HCT116 (cell line): Measurements from ENCODE around the gene CLEC17A. TPM values are rescaled to one million over a fixed set of nuclear protein-coding genes. Genes with fewer than 3 reads are reported as not detected.

Experiments
- ATAC-seq: fragments of 200-7000 bp; cut with Tn5 transposase; 2 replicates; pipeline ENCODE4 v1.9.1; 2020; ENCODE audit warnings: mild to moderate bottlenecking, moderate library complexity
- BruUV-seq: library from RNA; stranded (reverse); fragments of 400-500 nt; replicated peaks from 2 replicates; lab custom pipeline; 2021; lab: Mats Ljungman, UMichigan
- CTCF ChIA-PET: fragments of 300-600 bp; sonication (Branson Sonifier 250); formaldehyde crosslinking; loops from one replicate; lab custom pipeline; 2021; ENCODE audit warnings: antibody characterized with exemption; lab: Charles Lee
- POLR2A ChIA-PET: fragments of 300-600, 350-600 bp; sonication (Branson Sonifier 250); formaldehyde crosslinking; loops from one replicate; lab custom pipeline; 2021; ENCODE audit warnings: antibody characterized with exemption; lab: Charles Lee
- RAD21 ChIA-PET, 2 experiments: fragments of 300-600 bp; sonication (Branson Sonifier 250); formaldehyde crosslinking; loops; one replicate each; lab custom pipeline; 2023; ENCODE audit warnings: low total read pairs in 2 of 2; ENCODE audit not compliant: uncharacterized antibody in 2 of 2, unreplicated experiment in 2 of 2, low non-redundant PET in 1 of 2; lab: Charles Lee
- DNase-seq: peaks from one replicate; pipeline ENCODE4 v3.0.0-alpha.2; 2010; ENCODE audit warnings: low read depth, low spot score
- H2AFZ ChIP-seq: fragments of 200-600 bp; shearing (Covaris generic), sonication (generic); 2 replicates; pipeline ENCODE4 v1.6.1; 2017; ENCODE audit warnings: low read depth, mixed run types, mixed read lengths, antibody characterized with exemption, low read length; ENCODE audit not compliant: poor library complexity, severe bottlenecking
- H3K27ac ChIP-seq: 2 replicates; pipeline ENCODE4 v1.5.1; 2012; ENCODE audit warnings: low read depth, low read length
- H3K27me3 ChIP-seq: fragments of 200-600 bp; sonication (generic); 2 replicates; pipeline ENCODE4 v1.6.1; 2016; ENCODE audit warnings: mixed run types, low read length, mixed read lengths; ENCODE audit not compliant: insufficient read depth
- H3K36me3 ChIP-seq, 2 experiments: fragments of 200-500 bp in 1 of 2; fragments of 200-600 bp in 1 of 2; sonication (Bioruptor generic) in 1 of 2; sonication (generic) in 1 of 2; 2 replicates each; pipeline versions ENCODE4 v1.5.1 to v1.6.1; 2014 to 2016; ENCODE audit warnings: low read length in 2 of 2, inconsistent platforms in 1 of 2, mixed read lengths in 1 of 2, mixed run types in 1 of 2; ENCODE audit not compliant: insufficient read depth in 2 of 2, control insufficient read depth in 1 of 2
- H3K4me1 ChIP-seq, 2 experiments: fragments of 200-600 bp in 1 of 2; sonication (generic) in 1 of 2; 2 replicates each; pipeline versions ENCODE4 v1.5.1 to v1.6.1; 2012 to 2017; ENCODE audit warnings: low read length in 2 of 2, inconsistent platforms in 1 of 2, mild to moderate bottlenecking in 1 of 2, mixed read lengths in 1 of 2, mixed run types in 1 of 2, moderate library complexity in 1 of 2; ENCODE audit not compliant: insufficient read depth in 2 of 2, control insufficient read depth in 1 of 2
- H3K4me2 ChIP-seq: fragments of 200-600 bp; sonication (generic); 2 replicates; pipeline ENCODE4 v1.6.1; 2017; ENCODE audit warnings: mixed run types, low read length, mixed read lengths
- H3K4me3 ChIP-seq, 2 experiments: fragments of 200-600 bp in 1 of 2; sonication (generic) in 1 of 2; replicated peaks in 1 of 2; 2 replicates each; pipeline ENCODE4 v1.5.1; 2011 to 2016; ENCODE audit warnings: low read length in 2 of 2, control low read depth in 1 of 2, low read depth in 1 of 2, mild to moderate bottlenecking in 1 of 2, mixed read lengths in 1 of 2, mixed run types in 1 of 2
- H3K79me2 ChIP-seq: fragments of 200-600 bp; sonication (generic); 2 replicates; pipeline ENCODE4 v1.6.1; 2017; ENCODE audit warnings: mild to moderate bottlenecking, mixed run types, low read length, moderate library complexity, mixed read lengths; ENCODE audit not compliant: insufficient read depth
- H3K9ac ChIP-seq: fragments of 200-600 bp; sonication (generic); 2 replicates; pipeline ENCODE4 v1.6.1; 2016; ENCODE audit warnings: low read length, mixed read lengths
- H3K9me2 ChIP-seq: fragments of 200-600 bp; sonication (generic), shearing (Covaris generic); 2 replicates; pipeline ENCODE4 v1.6.1; 2017; ENCODE audit warnings: mixed run types, mild to moderate bottlenecking, moderate library complexity; ENCODE audit not compliant: insufficient read depth
- H3K9me3 ChIP-seq, 2 experiments: fragments of 200-500 bp in 1 of 2; fragments of 200-600 bp in 1 of 2; sonication (Bioruptor generic) in 1 of 2; sonication (generic) in 1 of 2; 2 replicates each; pipeline ENCODE4 v1.6.1; 2014 to 2017; ENCODE audit warnings: low read length in 2 of 2, mixed read lengths in 2 of 2, inconsistent platforms in 1 of 2, low read depth in 1 of 2, mild to moderate bottlenecking in 1 of 2, mixed run types in 1 of 2, moderate library complexity in 1 of 2; ENCODE audit not compliant: control insufficient read depth in 1 of 2, insufficient read depth in 1 of 2
- H4K20me1 ChIP-seq: fragments of 200-600 bp; sonication (generic), shearing (Covaris generic); 2 replicates; pipeline ENCODE4 v1.6.1; 2017; ENCODE audit warnings: mixed run types, mild to moderate bottlenecking, moderate library complexity; ENCODE audit not compliant: insufficient read depth
- CEBPB ChIP-seq: IDR thresholded peaks from 2 replicates; pipeline ENCODE4 v1.6.1; 2012; ENCODE audit warnings: low read depth
- EGR1 ChIP-seq: IDR thresholded peaks from 2 replicates; pipeline ENCODE4 v1.6.1; 2012; ENCODE audit warnings: low read depth
- EZH2 ChIP-seq: fragments of 200-600 bp; sonication (generic); IDR thresholded peaks from 2 replicates; pipeline ENCODE4 v1.6.1; 2017; ENCODE audit warnings: antibody characterized with exemption, mixed run types
- FOSL1 ChIP-seq: IDR thresholded peaks from 2 replicates; pipeline ENCODE4 v1.6.1; 2012; ENCODE audit warnings: low read depth
- POLR2A ChIP-seq: IDR thresholded peaks from 2 replicates; pipeline ENCODE4 v1.7.0; 2011; ENCODE audit warnings: borderline replicate concordance; ENCODE audit not compliant: insufficient read depth, insufficient read length; ENCODE audit errors: extremely low read depth
- SIN3A ChIP-seq: IDR thresholded peaks from 2 replicates; pipeline ENCODE4 v1.6.1; 2012; ENCODE audit warnings: low read depth
- SP1 ChIP-seq: IDR thresholded peaks from 2 replicates; pipeline ENCODE4 v1.6.1; 2012; ENCODE audit warnings: low read depth
- SRF ChIP-seq: IDR thresholded peaks from 2 replicates; pipeline ENCODE4 v1.6.1; 2012; ENCODE audit warnings: low read depth
- TCF7L2 ChIP-seq: IDR thresholded peaks from 2 replicates; pipeline ENCODE4 v1.7.0; 2011; ENCODE audit warnings: borderline replicate concordance, inconsistent platforms; ENCODE audit not compliant: insufficient read depth, insufficient read length; ENCODE audit errors: extremely low read depth
- ZFX ChIP-seq: fragments of 450-650 bp; IDR thresholded peaks from 2 replicates; pipeline ENCODE4 v1.6.1; 2017
- ZNF274 ChIP-seq: fragments of 200-500 bp; sonication (Bioruptor generic); IDR thresholded peaks from 2 replicates; pipeline ENCODE4 v1.6.1; 2014; ENCODE audit warnings: mild to moderate bottlenecking, low read depth, low read length, inconsistent platforms
- intact Hi-C: fragments of 100-400 bp; cut with micrococcal nuclease; formaldehyde crosslinking; loops from 2 replicates; pipeline ENCODE4 v1.10.0; 2022
- total RNA-seq: library from RNA; stranded (reverse); gene quantifications from one replicate; pipeline ENCODE4 v1.2.1, GENCODE V29; 2021; ENCODE audit not compliant: unreplicated experiment
- TF ChIP-seq, protein P1 (sequence below): IDR thresholded peaks from 2 replicates; pipeline ENCODE4 v1.6.1; 2012
- TF ChIP-seq, protein P2 (sequence below): IDR thresholded peaks from 2 replicates; pipeline ENCODE4 v1.6.1; 2012; ENCODE audit warnings: low read depth

The CLEC17A gene
- total RNA-seq, 1 experiment from 2014 or later: not detected

DNA sequence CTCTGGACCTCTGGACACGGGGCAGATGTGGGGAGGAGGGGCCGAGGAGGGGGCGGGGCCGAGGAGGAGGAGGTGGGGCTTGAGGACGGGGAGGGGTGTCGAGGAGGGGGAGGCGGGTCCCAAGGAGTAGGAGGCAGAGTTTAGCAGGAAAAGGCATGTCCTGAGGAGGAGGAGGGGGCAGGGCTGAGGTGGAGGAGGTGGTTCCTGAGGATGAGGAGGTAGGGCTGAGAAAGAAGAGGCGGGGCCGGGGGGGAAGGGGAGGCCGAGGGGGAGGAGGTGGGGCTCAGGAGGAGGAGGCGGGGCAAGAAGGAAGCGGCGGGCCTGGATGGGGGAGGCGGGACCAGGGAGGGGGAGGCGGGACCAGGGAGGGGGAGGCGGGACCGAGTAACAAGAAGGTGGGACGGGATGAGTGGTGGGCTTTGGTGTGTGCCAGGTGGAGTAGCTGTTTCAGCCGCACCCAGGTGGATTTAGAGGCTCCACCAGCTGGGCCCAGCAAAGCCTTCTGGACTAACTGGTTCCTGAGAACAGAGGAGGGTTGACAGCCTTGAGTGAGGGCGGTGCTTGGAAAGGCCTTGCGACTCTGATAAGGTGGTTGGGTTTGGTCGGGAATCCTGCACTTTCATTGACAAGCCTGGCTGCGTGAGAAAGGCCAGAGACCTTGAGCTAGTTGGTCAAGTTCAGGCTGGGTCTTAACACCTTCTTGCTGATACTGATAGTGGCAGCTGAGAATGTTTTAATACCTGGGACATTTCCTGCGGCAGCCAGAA lies 45.8 kb upstream of the CLEC17A start:
- H3K27ac ChIP-seq: peak overlapping the region; percentile 45
- no peak for TF ChIP-seq ZFX
- no peak for TF ChIP-seq ZNF274
- TF ChIP-seq, protein P1, sequence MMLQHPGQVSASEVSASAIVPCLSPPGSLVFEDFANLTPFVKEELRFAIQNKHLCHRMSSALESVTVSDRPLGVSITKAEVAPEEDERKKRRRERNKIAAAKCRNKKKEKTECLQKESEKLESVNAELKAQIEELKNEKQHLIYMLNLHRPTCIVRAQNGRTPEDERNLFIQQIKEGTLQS: no peak
- TF ChIP-seq SRF: no peak
- TF ChIP-seq, protein P2, sequence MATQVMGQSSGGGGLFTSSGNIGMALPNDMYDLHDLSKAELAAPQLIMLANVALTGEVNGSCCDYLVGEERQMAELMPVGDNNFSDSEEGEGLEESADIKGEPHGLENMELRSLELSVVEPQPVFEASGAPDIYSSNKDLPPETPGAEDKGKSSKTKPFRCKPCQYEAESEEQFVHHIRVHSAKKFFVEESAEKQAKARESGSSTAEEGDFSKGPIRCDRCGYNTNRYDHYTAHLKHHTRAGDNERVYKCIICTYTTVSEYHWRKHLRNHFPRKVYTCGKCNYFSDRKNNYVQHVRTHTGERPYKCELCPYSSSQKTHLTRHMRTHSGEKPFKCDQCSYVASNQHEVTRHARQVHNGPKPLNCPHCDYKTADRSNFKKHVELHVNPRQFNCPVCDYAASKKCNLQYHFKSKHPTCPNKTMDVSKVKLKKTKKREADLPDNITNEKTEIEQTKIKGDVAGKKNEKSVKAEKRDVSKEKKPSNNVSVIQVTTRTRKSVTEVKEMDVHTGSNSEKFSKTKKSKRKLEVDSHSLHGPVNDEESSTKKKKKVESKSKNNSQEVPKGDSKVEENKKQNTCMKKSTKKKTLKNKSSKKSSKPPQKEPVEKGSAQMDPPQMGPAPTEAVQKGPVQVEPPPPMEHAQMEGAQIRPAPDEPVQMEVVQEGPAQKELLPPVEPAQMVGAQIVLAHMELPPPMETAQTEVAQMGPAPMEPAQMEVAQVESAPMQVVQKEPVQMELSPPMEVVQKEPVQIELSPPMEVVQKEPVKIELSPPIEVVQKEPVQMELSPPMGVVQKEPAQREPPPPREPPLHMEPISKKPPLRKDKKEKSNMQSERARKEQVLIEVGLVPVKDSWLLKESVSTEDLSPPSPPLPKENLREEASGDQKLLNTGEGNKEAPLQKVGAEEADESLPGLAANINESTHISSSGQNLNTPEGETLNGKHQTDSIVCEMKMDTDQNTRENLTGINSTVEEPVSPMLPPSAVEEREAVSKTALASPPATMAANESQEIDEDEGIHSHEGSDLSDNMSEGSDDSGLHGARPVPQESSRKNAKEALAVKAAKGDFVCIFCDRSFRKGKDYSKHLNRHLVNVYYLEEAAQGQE: no peak
- no peak for TF ChIP-seq SP1
- no peak for TF ChIP-seq EZH2
- no peak for TF ChIP-seq POLR2A
- no peak for TF ChIP-seq FOSL1
- no peak for TF ChIP-seq CEBPB
- no peak for TF ChIP-seq TCF7L2
- no peak for TF ChIP-seq SIN3A
- TF ChIP-seq EGR1: no peak
- peaks cover 13 to 36% of the 10 kb centered on the region in 2 experiments for H3K4me1 ChIP-seq
- H4K20me1 ChIP-seq: no peaks in the 10 kb centered on the region
- H3K27me3 ChIP-seq: no peaks in the 10 kb centered on the region
- H3K36me3 ChIP-seq: peaks cover 0 to 9% of the 10 kb centered on the region in 2 experiments; a peak in 1 of 4 replicates
- no peak overlapping the region for H2AFZ ChIP-seq
- DNase-seq (peak; percentile 88), ATAC-seq (peak; percentile 96)
- H3K9me3 ChIP-seq: no peaks in the 10 kb centered on the region
- no peaks in the 10 kb centered on the region for H3K9me2 ChIP-seq
- no peak overlapping the region for H3K4me3 ChIP-seq
- H3K79me2 ChIP-seq: peaks cover 87% of the 10 kb centered on the region
- BruUV-seq: no TSS peak
- CTCF ChIA-PET: interaction anchor here (0.6 to 1.6 kb wide), 3 partner anchors 14 to 32 kb away, joined by 4 to 5 read pairs (median 4); no protein-coding TSS in a partner anchor
- RAD21 ChIA-PET: no interaction called here
- H3K4me2 ChIP-seq: peak overlapping the region; percentile 74
- intact Hi-C loops: no loop called here
- POLR2A ChIA-PET: interaction anchor here (1.4 to 2.5 kb wide), 3 partner anchors 10 to 19 kb away, joined by 4 to 13 read pairs (median 5); partner anchors contain the start of gene DNAJB1
- H3K9ac ChIP-seq: peak overlapping the region; percentile 39; the same call in 1 of the 2 replicates
